GM10248 (cell line): Measurements from ENCODE around the gene MARCHF6.
"Not testable (repeated sequence)": the region's sequence is repeated elsewhere in the genome, so short reads cannot be mapped to it uniquely, and the experiment has no call there.

Experiments used
- CTCF ChIA-PET: fragments of 300-600 bp; sonication (Branson Sonifier 250); formaldehyde crosslinking; extraction: SDS; loops from one replicate; lab custom pipeline; 2021; ENCODE audit warnings: antibody characterized with exemption; lab: Yijun Ruan, JAX
- POLR2A ChIA-PET: fragments of 350-650 bp; sonication (Branson Sonifier 250); formaldehyde crosslinking; extraction: SDS; loops from one replicate; lab custom pipeline; 2020; ENCODE audit warnings: antibody characterized with exemption; lab: Yijun Ruan, JAX
- DNase-seq: peaks from one replicate; pipeline ENCODE4 v3.0.0; 2012; ENCODE audit errors: extremely low spot score
- CTCF ChIP-seq: IDR thresholded peaks from 2 replicates; pipeline ENCODE4 v1.5.1; 2012; ENCODE audit warnings: mild to moderate bottlenecking, low read depth; ENCODE audit errors: extremely low read depth, missing control alignments, control extremely low read depth

Gene MARCHF6

GRCh38 chr5:10367579-10367978 is 14.1 kb downstream of the MARCHF6 start:
- TF ChIP-seq CTCF = no peak
- ChIA-PET POLR2A (no interaction called here), CTCF (interaction anchor here (0.9 to 2.3 kb wide), 6 partner anchors 9 to 84 kb away, joined by 3 to 12 read pairs (median 4); partner anchors contain the start of gene MARCHF6)
- no peak for DNase-seq

GRCh38 chr5:10370931-10371330 is 17.4 kb downstream of the MARCHF6 start:
- ChIA-PET POLR2A (no interaction called here), CTCF (interaction anchor here (1.0 to 2.7 kb wide), 6 partner anchors 10 to 257 kb away, joined by 3 to 13 read pairs (median 4); no protein-coding TSS in a partner anchor)
- no peak for DNase-seq
- no peak for TF ChIP-seq CTCF

- CTCF ChIA-PET = interaction anchor here (0.8 to 2.7 kb wide), 5 partner anchors 9 to 87 kb away, joined by 4 to 13 read pairs (median 5); no protein-coding TSS in a partner anchor
These were observed 17.9 kb downstream of the MARCHF6 start for GRCh38 chr5:10371369-10371768.

GRCh38 chr5:10372726-10373709 is 19.5 kb downstream of the MARCHF6 start:
- no peak for DNase-seq
- ChIA-PET CTCF (interaction anchor here (3.6 kb wide), 1 partner anchor 14 kb away, joined by 17 read pairs; no protein-coding TSS in a partner anchor), POLR2A (no interaction called here)
- TF ChIP-seq CTCF = no peak

More at GRCh38 chr5:10371369-10371768, 17.9 kb downstream of the MARCHF6 start:
- DNase-seq, POLR2A ChIA-PET: not testable (repeated sequence)

GRCh38 chr5:10374046-10375022 is 20.8 kb downstream of the MARCHF6 start:
- POLR2A ChIA-PET = no interaction called here

GRCh38 chr5:10375146-10375545 is 21.7 kb downstream of the MARCHF6 start:
- CTCF ChIA-PET = interaction anchor here (3.6 kb wide), 1 partner anchor 17 kb away, joined by 17 read pairs; no protein-coding TSS in a partner anchor
- POLR2A ChIA-PET, DNase-seq: not testable (repeated sequence)

More at GRCh38 chr5:10374046-10375022, 20.8 kb downstream of the MARCHF6 start:
- CTCF ChIA-PET = interaction anchor here (3.6 kb wide), 1 partner anchor 16 kb away, joined by 17 read pairs; no protein-coding TSS in a partner anchor
- no peak for DNase-seq
- no peak for TF ChIP-seq CTCF

GRCh38 chr5:10376544-10376943 is 23.0 kb downstream of the MARCHF6 start:
- no peak for TF ChIP-seq CTCF
- CTCF ChIA-PET = interaction anchor here (0.8 to 2.1 kb wide), 4 partner anchors 9 to 93 kb away, joined by 3 to 5 read pairs (median 3); no protein-coding TSS in a partner anchor

More at GRCh38 chr5:10376544-10376943, 23.0 kb downstream of the MARCHF6 start:
- DNase-seq = no peak
- POLR2A ChIA-PET = no interaction called here
